GM13977 (cell line): Measurements from ENCODE around the gene ATP6V0C.

Experiments used
- DNase-seq: peaks from one replicate; pipeline ENCODE4 v3.0.0; 2012; ENCODE audit warnings: low spot score
- in situ Hi-C: fragments of 300-500 bp; cut with MboI; formaldehyde crosslinking; loops from one replicate; pipeline ENCODE4 v1.12.0; 2022; ENCODE audit warnings: low sequenced_read_pairs, low pct_unique_long_range_greater_than_20kb, mixed read lengths, inconsistent platforms; ENCODE audit not compliant: unreplicated experiment
- TF ChIP-seq, protein P1 (sequence below): IDR thresholded peaks from 2 replicates; pipeline ENCODE4 v1.5.1; 2012; ENCODE audit warnings: mild to moderate bottlenecking, control low read depth; ENCODE audit not compliant: insufficient read depth; ENCODE audit errors: extremely low read depth, missing control alignments

The ATP6V0C gene

GRCh38 chr16:2481676-2482075, 32.1 kb upstream of the ATP6V0C start:
- in situ Hi-C loops = loop anchor here (10.0 kb wide), 1 partner anchor 127 kb away; no protein-coding TSS in a partner anchor
- TF ChIP-seq, protein P1, sequence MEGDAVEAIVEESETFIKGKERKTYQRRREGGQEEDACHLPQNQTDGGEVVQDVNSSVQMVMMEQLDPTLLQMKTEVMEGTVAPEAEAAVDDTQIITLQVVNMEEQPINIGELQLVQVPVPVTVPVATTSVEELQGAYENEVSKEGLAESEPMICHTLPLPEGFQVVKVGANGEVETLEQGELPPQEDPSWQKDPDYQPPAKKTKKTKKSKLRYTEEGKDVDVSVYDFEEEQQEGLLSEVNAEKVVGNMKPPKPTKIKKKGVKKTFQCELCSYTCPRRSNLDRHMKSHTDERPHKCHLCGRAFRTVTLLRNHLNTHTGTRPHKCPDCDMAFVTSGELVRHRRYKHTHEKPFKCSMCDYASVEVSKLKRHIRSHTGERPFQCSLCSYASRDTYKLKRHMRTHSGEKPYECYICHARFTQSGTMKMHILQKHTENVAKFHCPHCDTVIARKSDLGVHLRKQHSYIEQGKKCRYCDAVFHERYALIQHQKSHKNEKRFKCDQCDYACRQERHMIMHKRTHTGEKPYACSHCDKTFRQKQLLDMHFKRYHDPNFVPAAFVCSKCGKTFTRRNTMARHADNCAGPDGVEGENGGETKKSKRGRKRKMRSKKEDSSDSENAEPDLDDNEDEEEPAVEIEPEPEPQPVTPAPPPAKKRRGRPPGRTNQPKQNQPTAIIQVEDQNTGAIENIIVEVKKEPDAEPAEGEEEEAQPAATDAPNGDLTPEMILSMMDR = no peak
- no peak for DNase-seq

DNA sequence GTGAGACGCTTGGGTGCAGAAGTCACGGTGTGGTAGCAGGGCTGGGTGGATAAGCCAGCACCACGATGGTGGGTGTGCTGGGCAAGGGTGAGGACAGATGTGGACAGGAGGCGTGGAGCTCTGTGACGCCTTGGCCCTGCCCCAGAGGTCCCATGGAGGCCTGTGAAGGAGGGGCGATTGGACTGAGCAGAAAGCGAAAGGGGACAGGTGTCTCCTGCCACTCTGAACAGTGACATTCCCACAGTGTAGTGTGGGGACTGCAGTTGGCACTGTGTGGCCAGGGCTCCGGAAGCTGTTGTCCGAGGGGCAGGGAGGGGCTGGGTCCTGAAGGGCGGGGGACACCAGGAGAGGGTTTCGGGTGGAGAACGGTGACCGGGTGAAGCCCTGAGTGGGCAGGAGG, 31.5 kb upstream of the ATP6V0C start:
- DNase-seq = no peak
- in situ Hi-C loops = loop anchor here (10.0 kb wide), 1 partner anchor 127 kb away; no protein-coding TSS in a partner anchor
- TF ChIP-seq, protein P1 = no peak

GRCh38 chr16:2482708-2483534, 30.8 kb upstream of the ATP6V0C start:
- TF ChIP-seq, protein P1 = no peak
- in situ Hi-C loops = loop anchor here (10.0 kb wide), 1 partner anchor 128 kb away; no protein-coding TSS in a partner anchor
- no peak for DNase-seq

- TF ChIP-seq, protein P1 = no peak
- DNase-seq = no peak
- in situ Hi-C loops = loop anchor here (10.0 kb wide), 1 partner anchor 129 kb away; no protein-coding TSS in a partner anchor
These were observed 29.5 kb upstream of the ATP6V0C start for GRCh38 chr16:2483939-2484897.

GRCh38 chr16:2484898-2485508, 28.7 kb upstream of the ATP6V0C start:
- in situ Hi-C loops = loop anchor here (10.0 kb wide), 1 partner anchor 130 kb away; no protein-coding TSS in a partner anchor
- TF ChIP-seq, protein P1 = no peak
- no peak for DNase-seq
